ENCODE measurements around the gene URB1. TPM values are rescaled to one million over a fixed set of nuclear protein-coding genes. Genes with fewer than 3 reads are reported as not detected.

The URB1 gene
- total and polyA plus RNA-seq, 2 donors (not counting 3 experiments of a cell fraction or from before 2014, with no cell fraction given), result 8.0 to 27.3 TPM

DNA sequence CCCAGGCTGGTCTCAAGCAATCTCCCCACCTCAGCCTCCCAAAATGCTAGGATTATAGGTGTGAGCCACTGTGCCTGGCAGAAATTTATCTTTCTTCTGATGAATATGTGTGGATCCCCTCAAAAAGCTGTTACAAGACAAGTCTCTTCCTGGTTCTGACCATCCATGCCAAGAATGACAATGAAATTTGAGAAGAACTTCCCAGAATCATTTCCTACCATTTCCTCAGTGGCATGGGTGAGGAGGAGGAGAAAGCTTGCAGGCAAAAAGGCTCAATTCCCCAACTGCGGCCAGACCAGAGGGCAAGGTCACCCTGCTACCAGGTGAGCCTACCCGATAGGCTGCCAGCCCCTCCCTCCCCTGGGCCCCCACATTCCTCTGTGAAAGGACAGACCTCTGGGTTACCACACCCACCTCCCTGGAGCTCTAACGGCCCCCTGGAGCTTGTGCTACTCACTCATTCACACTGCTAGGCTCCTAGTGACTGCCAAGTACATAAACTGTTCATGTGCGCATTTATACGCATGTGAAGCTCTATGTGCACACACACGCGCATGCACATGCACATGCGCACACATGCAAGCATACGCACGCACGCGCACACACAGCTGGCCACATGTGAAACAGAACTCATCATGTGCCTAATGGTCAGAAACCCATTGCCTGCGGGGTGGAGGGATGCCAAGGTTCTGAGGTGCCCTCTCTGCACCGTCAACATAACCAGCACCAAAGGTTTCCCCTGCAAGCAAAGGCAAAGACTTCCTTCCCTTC lies 77.1 kb downstream of the URB1 start:
- Histone ChIP-seq H3K9me3 (replicated peaks; ENCODE audit: control insufficient read depth, insufficient read depth, low read length) (no peaks in the 10 kb centered on the region), H4K20me1 (replicated peaks; ENCODE audit: control insufficient read depth, extremely low read depth, insufficient read depth, low read length) (no peaks in the 10 kb centered on the region), H3K27me3 (ENCODE audit: control insufficient read depth in 2 of 2, insufficient read depth in 2 of 2, low read length in 2 of 2) (no peaks in the 10 kb centered on the region), H3K79me2 (ENCODE audit: control insufficient read depth, insufficient read depth, low read length) (no peaks in the 10 kb centered on the region), H3K4me3 (replicated peaks in 1 of 3; ENCODE audit: insufficient read depth in 1 of 3, low read depth in 1 of 3, low read length in 3 of 3) (no peak overlapping the region), H3K36me3 (ENCODE audit: control insufficient read depth in 2 of 2, extremely low read depth in 1 of 2, insufficient read depth in 2 of 2, low read length in 2 of 2) (peaks cover 28% of the 10 kb centered on the region in 2 experiments), H3K27ac (ENCODE audit: insufficient read depth, low read depth, low read length) (no peak overlapping the region), H3K9ac (replicated peaks; ENCODE audit: extremely low read depth, insufficient read depth, low read length) (no peak overlapping the region), H3K4me1 (ENCODE audit: control insufficient read depth, extremely low read depth, insufficient read depth, low read length) (no peaks in the 10 kb centered on the region), H2AFZ (ENCODE audit: low read depth, low read length) (no peak overlapping the region), H3K4me2 (ENCODE audit: insufficient read depth, low read length) (no peak overlapping the region), H3K9me1 (replicated peaks; ENCODE audit: control insufficient read depth, extremely low read depth, insufficient read depth, low read length) (no peaks in the 10 kb centered on the region)
- TF ChIP-seq JUN (IDR thresholded peaks at IDR 0.05; ENCODE audit: borderline replicate concordance, insufficient read depth, insufficient read length, low read depth) (no peak), POLR2AphosphoS5 (IDR thresholded peaks at IDR 0.05; ENCODE audit: insufficient read depth, low read depth, low read length) (no peak), EZH2 (IDR thresholded peaks at IDR 0.05; ENCODE audit: borderline replicate concordance, low read depth, low read length, severe bottlenecking) (no peak), FOS (IDR thresholded peaks at IDR 0.05; ENCODE audit: borderline replicate concordance, insufficient read depth, low read length) (no peak), POLR2A (IDR thresholded peaks at IDR 0.05; ENCODE audit: low read depth, low read length) (no peak), MYC (IDR thresholded peaks at IDR 0.05; ENCODE audit: low read depth, low read length) (no peak), GATA2 (IDR thresholded peaks at IDR 0.05; ENCODE audit: insufficient read depth, insufficient read length, low read depth, low read length) (no peak)
- TF ChIP-seq, protein P1, sequence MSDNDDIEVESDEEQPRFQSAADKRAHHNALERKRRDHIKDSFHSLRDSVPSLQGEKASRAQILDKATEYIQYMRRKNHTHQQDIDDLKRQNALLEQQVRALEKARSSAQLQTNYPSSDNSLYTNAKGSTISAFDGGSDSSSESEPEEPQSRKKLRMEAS (IDR thresholded peaks at IDR 0.05; ENCODE audit: insufficient read depth, insufficient read length), result no peak
- TF ChIP-seq, protein P2, sequence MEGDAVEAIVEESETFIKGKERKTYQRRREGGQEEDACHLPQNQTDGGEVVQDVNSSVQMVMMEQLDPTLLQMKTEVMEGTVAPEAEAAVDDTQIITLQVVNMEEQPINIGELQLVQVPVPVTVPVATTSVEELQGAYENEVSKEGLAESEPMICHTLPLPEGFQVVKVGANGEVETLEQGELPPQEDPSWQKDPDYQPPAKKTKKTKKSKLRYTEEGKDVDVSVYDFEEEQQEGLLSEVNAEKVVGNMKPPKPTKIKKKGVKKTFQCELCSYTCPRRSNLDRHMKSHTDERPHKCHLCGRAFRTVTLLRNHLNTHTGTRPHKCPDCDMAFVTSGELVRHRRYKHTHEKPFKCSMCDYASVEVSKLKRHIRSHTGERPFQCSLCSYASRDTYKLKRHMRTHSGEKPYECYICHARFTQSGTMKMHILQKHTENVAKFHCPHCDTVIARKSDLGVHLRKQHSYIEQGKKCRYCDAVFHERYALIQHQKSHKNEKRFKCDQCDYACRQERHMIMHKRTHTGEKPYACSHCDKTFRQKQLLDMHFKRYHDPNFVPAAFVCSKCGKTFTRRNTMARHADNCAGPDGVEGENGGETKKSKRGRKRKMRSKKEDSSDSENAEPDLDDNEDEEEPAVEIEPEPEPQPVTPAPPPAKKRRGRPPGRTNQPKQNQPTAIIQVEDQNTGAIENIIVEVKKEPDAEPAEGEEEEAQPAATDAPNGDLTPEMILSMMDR (IDR thresholded peaks at IDR 0.05; ENCODE audit: extremely low read depth in 1 of 2, insufficient read depth in 1 of 2, low read depth in 1 of 2, low read length in 2 of 2), result no peak
- ChIA-PET CTCF (interaction anchor here (1.6 kb wide), 1 partner anchor 10 kb away, joined by 5 read pairs; no protein-coding TSS in a partner anchor), POLR2A (no interaction called here)
- DNase-seq (ENCODE audit: low read depth, low spot score) (peak; percentile 35), FAIRE-seq (peak; percentile 43)
- dilution Hi-C loops (cut with MboI; ENCODE audit: extremely low pct_ligation_motif_present, low sequenced_read_pairs), result no loop called here
- no TSS peak for BruUV-seq (replicated peaks)
- intact Hi-C loops (cut with micrococcal nuclease), result no loop called here

All from endothelial cell of umbilical vein (primary cell).